DOHH2 (cell line): ENCODE data around the gene ASL.

Experiments
- H3F3A ChIP-seq: fragments of 200-600 bp; sonication (generic), shearing (Covaris generic); 2 replicates; pipeline ENCODE4 v1.6.0; 2016; ENCODE audit warnings: antibody characterized with exemption, mild to moderate bottlenecking; ENCODE audit not compliant: control insufficient read depth, insufficient read depth
- H3K27ac ChIP-seq: fragments of 200-600 bp; sonication (generic); 2 replicates; pipeline ENCODE4 v1.5.1; 2014; ENCODE audit warnings: low read depth, mild to moderate bottlenecking, low read length, moderate library complexity
- H3K27me3 ChIP-seq: fragments of 200-600 bp; sonication (generic); 2 replicates; pipeline ENCODE4 v1.6.1; 2014; ENCODE audit warnings: mild to moderate bottlenecking, low read length, mixed read lengths; ENCODE audit not compliant: control insufficient read depth
- H3K36me3 ChIP-seq: fragments of 200-600 bp; sonication (generic); 2 replicates; pipeline ENCODE4 v1.6.1; 2014; ENCODE audit warnings: mild to moderate bottlenecking, low read length, moderate library complexity, mixed read lengths; ENCODE audit not compliant: control insufficient read depth
- H3K4me1 ChIP-seq: fragments of 200-600 bp; sonication (generic); 2 replicates; pipeline ENCODE4 v1.6.1; 2014; ENCODE audit warnings: mild to moderate bottlenecking, low read length, mixed read lengths; ENCODE audit not compliant: control insufficient read depth
- H3K4me2 ChIP-seq: fragments of 200-600 bp; sonication (generic); 2 replicates; pipeline ENCODE4 v1.6.0; 2014; ENCODE audit warnings: mild to moderate bottlenecking, low read length, moderate library complexity
- H3K4me3 ChIP-seq: fragments of 200-600 bp; sonication (generic); 2 replicates; pipeline ENCODE4 v1.5.1; 2014; ENCODE audit warnings: mild to moderate bottlenecking, low read length, mixed read lengths
- H3K79me2 ChIP-seq: fragments of 200-600 bp; sonication (generic); 2 replicates; pipeline ENCODE4 v1.6.1; 2014; ENCODE audit warnings: mild to moderate bottlenecking, low read length, mixed read lengths; ENCODE audit not compliant: control insufficient read depth
- H3K9me2 ChIP-seq: fragments of 200-600 bp; sonication (generic); replicated peaks from 2 replicates; pipeline ENCODE4 v1.6.1; 2014; ENCODE audit warnings: mild to moderate bottlenecking, low read length, mixed read lengths; ENCODE audit not compliant: control insufficient read depth
- H3K9me3 ChIP-seq: fragments of 200-600 bp; sonication (generic); 2 replicates; pipeline ENCODE4 v1.6.1; 2014; ENCODE audit warnings: antibody characterized with exemption, low read length, mixed read lengths; ENCODE audit not compliant: control insufficient read depth, insufficient read depth
- H4K20me1 ChIP-seq: fragments of 200-600 bp; sonication (generic); 2 replicates; pipeline ENCODE4 v1.6.0; 2014; ENCODE audit warnings: low read depth, mild to moderate bottlenecking, antibody characterized with exemption, low read length, moderate library complexity; ENCODE audit not compliant: control insufficient read depth, insufficient read depth
- EZH2phosphoT487 ChIP-seq: fragments of 200-600 bp; sonication (generic); IDR thresholded peaks from 2 replicates; pipeline ENCODE4 v1.6.1; 2017; ENCODE audit warnings: borderline replicate concordance, mild to moderate bottlenecking, antibody characterized with exemption, low read length, moderate library complexity, mixed read lengths
- TF ChIP-seq, protein P1 (sequence below): fragments of 200-600 bp; sonication (generic); IDR thresholded peaks from one replicate; pipeline ENCODE4 v1.5.1; 2014; ENCODE audit warnings: antibody characterized with exemption, mild to moderate bottlenecking, low read depth, low read length; ENCODE audit not compliant: poor library complexity, severe bottlenecking

ASL gene

DNA sequence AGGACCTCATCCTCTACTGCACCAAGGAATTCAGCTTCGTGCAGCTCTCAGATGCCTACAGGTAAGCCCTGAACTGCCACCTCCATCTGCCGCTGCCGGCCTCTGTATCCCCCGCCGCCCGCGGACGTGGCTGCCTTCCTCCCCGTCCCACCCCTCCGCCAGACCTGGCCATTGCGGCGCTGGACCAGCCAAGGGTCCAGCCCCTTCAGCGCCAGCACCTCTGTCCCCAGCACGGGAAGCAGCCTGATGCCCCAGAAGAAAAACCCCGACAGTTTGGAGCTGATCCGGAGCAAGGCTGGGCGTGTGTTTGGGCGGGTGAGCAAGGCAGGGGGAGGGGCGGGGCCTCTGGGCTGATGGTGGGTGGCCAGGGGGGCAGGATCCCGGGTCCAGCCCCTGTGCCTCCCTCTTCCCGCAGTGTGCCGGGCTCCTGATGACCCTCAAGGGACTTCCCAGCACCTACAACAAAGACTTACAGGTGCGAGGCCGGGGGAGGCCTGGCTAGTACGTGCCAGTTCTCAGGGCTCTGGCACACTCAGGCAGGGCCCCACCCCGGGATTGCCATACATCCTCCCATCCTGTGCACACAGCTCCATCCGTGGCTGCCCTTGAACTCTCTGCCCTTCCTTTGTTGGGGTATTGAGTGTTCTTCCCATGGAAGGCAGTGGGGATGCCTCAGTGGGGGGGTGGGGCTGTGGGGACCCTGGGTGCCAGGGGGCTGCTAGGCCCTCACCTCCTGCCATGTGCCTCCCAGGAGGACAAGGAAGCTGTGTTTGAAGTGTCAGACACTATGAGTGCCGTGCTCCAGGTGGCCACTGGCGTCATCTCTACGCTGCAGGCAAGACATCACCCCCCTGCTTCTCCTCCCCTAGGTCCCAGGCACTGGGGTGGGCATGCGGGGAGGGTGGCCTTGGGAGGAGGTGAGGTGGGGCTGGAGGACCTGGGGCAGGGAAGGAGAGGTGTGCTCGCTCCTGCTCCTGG is 13.5 kb downstream of the ASL start:
- Histone ChIP-seq H3K9me2 (no peaks in the 10 kb centered on the region), H3K4me3 (no peak overlapping the region), H3F3A (no peaks in the 10 kb centered on the region), H3K4me2 (no peak overlapping the region), H3K79me2 (no peaks in the 10 kb centered on the region), H3K9me3 (no peaks in the 10 kb centered on the region), H3K27ac (no peak overlapping the region), H4K20me1 (no peaks in the 10 kb centered on the region), H3K4me1 (no peaks in the 10 kb centered on the region), H3K36me3 (no peaks in the 10 kb centered on the region), H3K27me3 (no peaks in the 10 kb centered on the region)
- TF ChIP-seq, protein P1, sequence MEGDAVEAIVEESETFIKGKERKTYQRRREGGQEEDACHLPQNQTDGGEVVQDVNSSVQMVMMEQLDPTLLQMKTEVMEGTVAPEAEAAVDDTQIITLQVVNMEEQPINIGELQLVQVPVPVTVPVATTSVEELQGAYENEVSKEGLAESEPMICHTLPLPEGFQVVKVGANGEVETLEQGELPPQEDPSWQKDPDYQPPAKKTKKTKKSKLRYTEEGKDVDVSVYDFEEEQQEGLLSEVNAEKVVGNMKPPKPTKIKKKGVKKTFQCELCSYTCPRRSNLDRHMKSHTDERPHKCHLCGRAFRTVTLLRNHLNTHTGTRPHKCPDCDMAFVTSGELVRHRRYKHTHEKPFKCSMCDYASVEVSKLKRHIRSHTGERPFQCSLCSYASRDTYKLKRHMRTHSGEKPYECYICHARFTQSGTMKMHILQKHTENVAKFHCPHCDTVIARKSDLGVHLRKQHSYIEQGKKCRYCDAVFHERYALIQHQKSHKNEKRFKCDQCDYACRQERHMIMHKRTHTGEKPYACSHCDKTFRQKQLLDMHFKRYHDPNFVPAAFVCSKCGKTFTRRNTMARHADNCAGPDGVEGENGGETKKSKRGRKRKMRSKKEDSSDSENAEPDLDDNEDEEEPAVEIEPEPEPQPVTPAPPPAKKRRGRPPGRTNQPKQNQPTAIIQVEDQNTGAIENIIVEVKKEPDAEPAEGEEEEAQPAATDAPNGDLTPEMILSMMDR: no peak

GRCh38 chr7:66092654-66093053 is 17.0 kb downstream of the ASL start:
- Histone ChIP-seq H3K27ac (no peak overlapping the region), H3K9me2 (no peaks in the 10 kb centered on the region), H3K9me3 (no peaks in the 10 kb centered on the region), H3K4me1 (no peaks in the 10 kb centered on the region), H3K36me3 (no peaks in the 10 kb centered on the region), H3K4me3 (no peak overlapping the region), H3K4me2 (no peak overlapping the region), H3F3A (peaks cover 5% of the 10 kb centered on the region; the same call in 1 of the 2 replicates), H3K79me2 (no peaks in the 10 kb centered on the region), H3K27me3 (no peaks in the 10 kb centered on the region), H4K20me1 (no peaks in the 10 kb centered on the region)
- TF ChIP-seq, protein P1: no peak
- no peak for TF ChIP-seq EZH2phosphoT487

GRCh38 chr7:66095010-66095409 is 19.4 kb downstream of the ASL start:
- Histone ChIP-seq H3K79me2 (no peaks in the 10 kb centered on the region), H3K9me2 (no peaks in the 10 kb centered on the region), H3K4me2 (no peak overlapping the region)

More at GRCh38 chr7:66095010-66095409, 19.4 kb downstream of the ASL start:
- peaks cover 7% of the 10 kb centered on the region for H3K4me1 ChIP-seq
- H3F3A ChIP-seq: peaks cover 5% of the 10 kb centered on the region; the same call in 1 of the 2 replicates
- H3K9me3 ChIP-seq: no peaks in the 10 kb centered on the region
- no peak overlapping the region for H3K27ac ChIP-seq
- H3K27me3 ChIP-seq: no peaks in the 10 kb centered on the region
- no peaks in the 10 kb centered on the region for H4K20me1 ChIP-seq
- no peak for TF ChIP-seq EZH2phosphoT487
- TF ChIP-seq, protein P1: no peak
- H3K36me3 ChIP-seq: no peaks in the 10 kb centered on the region
- H3K4me3 ChIP-seq: no peak overlapping the region
